TTC549 (cell line): Measurements from ENCODE around the gene CEBPE.

Experiments
- FAIRE-seq: peaks from 2 replicates; lab custom pipeline; 2012; peaks lifted over from hg19 to GRCh38; lab: Jason Lieb, UNC

The CEBPE gene

GRCh38 chr14:23074906-23075305 lies 44.1 kb downstream of the CEBPE start:
- FAIRE-seq: no peak

DNA sequence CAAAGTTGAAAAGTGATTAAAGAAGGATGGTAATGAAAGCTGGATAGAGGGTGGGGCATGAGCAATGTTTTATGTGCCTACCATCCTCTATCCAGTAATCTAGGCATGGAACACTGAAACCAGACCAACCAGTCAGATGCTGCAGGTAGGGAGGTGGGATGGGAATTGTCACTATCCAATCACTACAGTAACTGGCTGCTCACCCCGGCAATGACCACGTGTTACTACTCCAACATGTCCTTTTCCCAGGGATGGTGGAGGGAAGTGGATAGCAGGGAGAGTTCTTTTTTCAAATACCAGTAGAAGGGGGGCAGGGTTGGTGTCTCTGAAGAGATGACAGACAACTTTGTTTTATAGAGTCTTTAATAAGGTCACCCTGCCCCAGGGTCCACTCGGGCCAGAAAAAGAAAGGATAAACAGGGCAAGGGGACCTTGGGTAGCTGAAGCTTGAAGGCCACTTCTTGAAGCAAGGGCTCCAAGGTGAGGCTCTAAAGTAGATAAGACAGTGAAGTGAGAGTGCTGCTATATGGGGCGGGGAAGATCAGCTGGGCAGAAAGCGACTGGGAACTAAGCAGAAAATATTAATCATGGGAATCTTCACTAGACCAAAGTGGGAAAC lies 47.0 kb downstream of the CEBPE start:
- FAIRE-seq: no peak

GRCh38 chr14:23071244-23071920 lies 47.7 kb downstream of the CEBPE start:
- FAIRE-seq: no peak

GRCh38 chr14:23070262-23071129 lies 48.6 kb downstream of the CEBPE start:
- FAIRE-seq: no peak

DNA sequence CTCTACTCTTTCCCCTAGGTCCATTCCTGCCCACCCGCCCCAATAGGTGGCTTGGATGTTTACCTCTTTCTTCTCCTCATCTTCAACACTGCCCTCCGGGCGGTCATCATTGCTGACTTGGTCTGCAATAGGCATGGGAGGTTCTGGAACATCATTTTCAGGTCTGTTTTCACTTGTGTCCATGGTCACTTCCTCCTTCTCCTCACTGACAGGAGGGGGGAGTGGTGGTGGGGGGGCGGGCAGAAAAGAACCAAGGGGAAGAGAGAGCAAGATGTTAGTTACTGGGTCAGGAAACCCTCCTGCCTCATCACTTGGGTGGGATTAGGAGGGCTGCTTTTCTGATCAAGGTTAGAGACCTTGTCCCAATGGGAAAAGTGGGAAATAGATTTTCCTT lies 49.6 kb downstream of the CEBPE start:
- no peak for FAIRE-seq

- FAIRE-seq: peak; percentile 71
Measured at GRCh38 chr14:23068789-23069412, 50.2 kb downstream of the CEBPE start.

DNA sequence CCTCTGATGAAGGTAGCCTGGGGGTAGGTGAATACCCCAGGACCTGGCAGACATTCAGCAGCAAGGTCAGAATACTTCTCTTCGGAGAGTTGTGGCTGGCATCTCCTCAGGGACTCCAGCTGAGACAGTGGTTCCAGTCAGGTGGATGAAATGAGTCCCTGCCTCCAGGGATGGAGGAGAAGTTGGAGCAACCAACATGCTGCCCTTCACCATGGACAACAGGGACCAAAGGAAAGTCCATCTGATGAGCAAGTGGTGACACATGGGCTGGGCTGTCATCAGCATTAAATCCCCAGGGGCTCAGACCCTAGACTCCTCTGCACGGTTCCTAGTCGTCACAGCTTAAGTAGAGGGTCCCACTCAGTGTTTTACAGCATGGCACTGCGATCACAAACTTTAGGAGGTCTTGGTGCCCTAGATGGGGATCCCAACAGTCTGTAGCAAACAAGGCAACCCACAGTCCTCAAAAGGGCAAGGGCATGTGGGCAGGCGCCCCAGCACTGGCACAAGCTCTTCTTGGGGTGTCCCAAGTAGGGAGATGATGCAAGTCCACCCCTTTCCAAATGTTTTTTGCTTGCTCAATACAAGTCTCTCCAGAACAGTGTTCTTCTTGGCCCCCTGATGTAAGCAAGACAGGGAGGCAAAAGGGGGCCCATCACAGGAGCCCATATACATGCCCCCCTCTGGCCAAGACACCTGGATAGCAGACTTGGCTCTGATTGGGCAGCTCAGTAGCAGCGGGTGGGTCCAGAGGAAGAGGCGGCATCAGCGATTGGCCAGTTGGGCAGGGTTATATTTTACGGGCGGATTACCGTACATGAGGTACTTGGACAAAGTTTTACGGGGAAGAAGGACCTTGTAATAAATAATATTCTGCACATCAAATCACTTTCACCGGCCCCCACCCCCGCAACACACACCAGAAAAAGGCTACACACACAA lies 50.9 kb downstream of the CEBPE start:
- FAIRE-seq: no peak
